SJSA1 (cell line): ENCODE results near the gene OPRD1. TPM values are rescaled to one million over a fixed set of nuclear protein-coding genes. Genes with fewer than 3 reads are reported as not detected.

Experiments used
- total RNA-seq: library from RNA; depleted of rRNA; stranded (reverse); fragments of >200 nt; shearing (Covaris generic); gene quantifications from 2 replicates; pipeline ENCODE4 v1.2.3, GENCODE V29; 2014; rRNA removed

Gene OPRD1
- total RNA-seq, 1 experiment from 2014 or later = 0.05 TPM

Other genes starting within 250 kb of the OPRD1 start
- gene RAB42, start 219.9 kb upstream of the OPRD1 start, total RNA-seq = 1.1 and 6.1 TPM in 2 replicates
- 32.0 and 36.3 TPM in 2 replicates for gene TAF12, start 169.1 kb upstream of the OPRD1 start, total RNA-seq
- gene RNU11, start 163.6 kb upstream of the OPRD1 start, total RNA-seq = not detected in 2 replicates
- gene GMEB1, start 143.4 kb upstream of the OPRD1 start, total RNA-seq = 4.4 and 4.7 TPM in 2 replicates
- 35.7 and 46.4 TPM in 2 replicates for gene YTHDF2, start 75.2 kb upstream of the OPRD1 start, total RNA-seq
- 2.1 and 5.3 TPM in 2 replicates for gene EPB41, start 102.4 kb downstream of the OPRD1 start, total RNA-seq